WTC11 (cell line): Measurements from ENCODE around the gene MORN1. TPM values are rescaled to one million over a fixed set of nuclear protein-coding genes. Genes with fewer than 3 reads are reported as not detected.

Source experiments
- CREM ChIP-seq: sonication (generic); formaldehyde crosslinking; IDR thresholded peaks from 2 replicates; pipeline ENCODE4 v1.8.1; 2022; ENCODE audit warnings: mild to moderate bottlenecking, missing genetic modification reagents, moderate library complexity
- E2F1 ChIP-seq: sonication (generic); formaldehyde crosslinking; IDR thresholded peaks from 2 replicates; pipeline ENCODE4 v1.8.0; 2022; ENCODE audit warnings: mild to moderate bottlenecking, missing genetic modification reagents
- ELF4 ChIP-seq: sonication (generic); formaldehyde crosslinking; IDR thresholded peaks from 2 replicates; pipeline ENCODE4 v1.8.1; 2022; ENCODE audit warnings: low read depth, mild to moderate bottlenecking, moderate library complexity, missing genetic modification reagents
- GRHL2 ChIP-seq: fragments of 250-450 bp; sonication (Bioruptor Pico); IDR thresholded peaks from 2 replicates; pipeline ENCODE4 v1.8.0; 2022; ENCODE audit warnings: mild to moderate bottlenecking, moderate library complexity; ENCODE audit not compliant: insufficient replicate concordance, severe bottlenecking
- MLX ChIP-seq: sonication (generic); formaldehyde crosslinking; IDR thresholded peaks from 2 replicates; pipeline ENCODE4 v1.8.1; 2023; ENCODE audit warnings: mild to moderate bottlenecking, missing genetic modification reagents, moderate library complexity
- NFATC4 ChIP-seq: fragments of 250-450 bp; sonication (Bioruptor Pico); IDR thresholded peaks from 2 replicates; pipeline ENCODE4 v1.9.0; 2021; ENCODE audit warnings: mild to moderate bottlenecking
- NR3C1 ChIP-seq: sonication (generic); formaldehyde crosslinking; conservative IDR thresholded peaks from 2 replicates; pipeline ENCODE4 v1.8.1; 2023; ENCODE audit warnings: low read depth, mild to moderate bottlenecking, missing genetic modification reagents
- PREB ChIP-seq: sonication (generic); formaldehyde crosslinking; IDR thresholded peaks from 2 replicates; pipeline ENCODE4 v1.8.1; 2022; ENCODE audit warnings: mild to moderate bottlenecking, missing genetic modification reagents, moderate library complexity, borderline replicate concordance
- PRRX2 ChIP-seq: fragments of 250-450 bp; sonication (Bioruptor Pico); IDR thresholded peaks from 2 replicates; pipeline ENCODE4 v1.8.0; 2021; ENCODE audit warnings: mild to moderate bottlenecking
- RORB ChIP-seq: fragments of 250-450 bp; sonication (Bioruptor Pico); IDR thresholded peaks from 2 replicates; pipeline ENCODE4 v1.9.0; 2021; ENCODE audit warnings: mild to moderate bottlenecking
- SMAD4 ChIP-seq: sonication (generic); formaldehyde crosslinking; IDR thresholded peaks from 2 replicates; pipeline ENCODE4 v1.8.0; 2022; ENCODE audit warnings: mild to moderate bottlenecking, missing genetic modification reagents
- SP1 ChIP-seq: sonication (generic); formaldehyde crosslinking; conservative IDR thresholded peaks from 2 replicates; pipeline ENCODE4 v1.8.1; 2022; ENCODE audit warnings: missing genetic modification reagents
- TEAD4 ChIP-seq: sonication (generic); formaldehyde crosslinking; IDR thresholded peaks from 2 replicates; pipeline ENCODE4 v1.8.0; 2022; ENCODE audit warnings: mild to moderate bottlenecking, missing genetic modification reagents
- ZNF121 ChIP-seq: sonication (generic); formaldehyde crosslinking; IDR thresholded peaks from 2 replicates; pipeline ENCODE4 v1.8.0; 2023; ENCODE audit warnings: missing genetic modification reagents
- ZNF232 ChIP-seq: sonication (generic); formaldehyde crosslinking; IDR thresholded peaks from 2 replicates; pipeline ENCODE4 v1.8.0; 2022; ENCODE audit warnings: mild to moderate bottlenecking, missing genetic modification reagents
- ZNF281 ChIP-seq: sonication (generic); formaldehyde crosslinking; IDR thresholded peaks from 2 replicates; pipeline ENCODE4 v1.8.0; 2023; ENCODE audit warnings: mild to moderate bottlenecking, missing genetic modification reagents
- ZNF396 ChIP-seq: fragments of 250-450 bp; sonication (Bioruptor Pico); IDR thresholded peaks from 2 replicates; pipeline ENCODE4 v1.8.0; 2021; ENCODE audit warnings: mild to moderate bottlenecking, moderate library complexity, borderline replicate concordance
- ZNF532 ChIP-seq: fragments of 250-450 bp; sonication (Bioruptor Pico); IDR thresholded peaks from 2 replicates; pipeline ENCODE4 v1.9.0; 2021; ENCODE audit warnings: mild to moderate bottlenecking, borderline replicate concordance
- total RNA-seq: library from RNA; stranded (reverse); gene quantifications from 3 replicates; pipeline ENCODE4 v1.2.3, GENCODE V29; 2021
- TF ChIP-seq, protein P1 (sequence below): sonication (generic); formaldehyde crosslinking; IDR thresholded peaks from 2 replicates; pipeline ENCODE4 v1.8.1; 2023; ENCODE audit warnings: mild to moderate bottlenecking, missing genetic modification reagents, borderline replicate concordance
- TF ChIP-seq, protein P2 (sequence below): fragments of 250-450 bp; sonication (Bioruptor Pico); IDR thresholded peaks from 2 replicates; pipeline ENCODE4 v1.8.0; 2021; ENCODE audit warnings: mild to moderate bottlenecking
- TF ChIP-seq, protein P3 (sequence below): fragments of 250-450 bp; sonication (Bioruptor Pico); conservative IDR thresholded peaks from 2 replicates; pipeline ENCODE4 v1.9.0; 2021; ENCODE audit warnings: mild to moderate bottlenecking

MORN1 gene
- total RNA-seq, 1 experiment from 2014 or later, result 14.5 TPM

DNA sequence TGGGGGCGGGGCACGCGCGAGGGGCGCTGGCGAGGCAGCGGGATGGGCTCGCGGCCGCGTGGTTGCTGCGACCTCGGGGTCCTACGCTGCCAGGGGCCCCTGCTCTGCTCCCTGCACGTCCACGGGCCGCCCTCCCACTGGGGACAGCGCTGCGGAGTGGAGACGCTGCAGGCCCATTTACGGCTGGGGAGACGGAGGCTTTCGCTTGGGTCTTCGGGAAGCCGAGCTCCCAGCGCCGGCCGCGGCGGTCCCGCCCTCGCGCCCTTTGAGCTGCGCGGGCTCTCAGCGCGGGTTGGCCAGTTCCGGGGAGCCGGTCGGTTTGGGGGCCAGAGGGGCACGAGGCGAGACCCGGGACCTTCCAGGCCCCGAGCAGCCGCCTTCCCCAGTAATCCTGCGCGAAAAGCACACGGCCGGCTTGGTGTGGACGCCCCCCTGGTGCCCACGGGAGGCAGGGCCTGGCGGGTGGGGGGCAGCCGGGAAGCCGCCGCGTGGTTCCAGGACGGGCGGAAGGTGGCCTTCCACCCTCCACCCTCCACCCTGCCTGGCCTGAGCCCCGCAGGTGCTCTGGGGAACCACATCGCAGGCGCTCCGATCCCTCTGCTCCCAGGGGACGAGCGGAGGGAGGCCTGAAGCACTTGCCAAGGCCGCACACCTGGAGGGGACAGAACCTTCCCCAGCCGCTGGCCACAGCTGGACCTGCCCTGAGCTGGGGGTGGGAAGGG is 21.6 kb upstream of the MORN1 start (continued):
- no peak for TF ChIP-seq ZNF532
- TF ChIP-seq MLX (CRISPR knock-in tag), result no peak
- no peak for TF ChIP-seq GRHL2 (CRISPR knock-in tag)
- TF ChIP-seq, protein P1, sequence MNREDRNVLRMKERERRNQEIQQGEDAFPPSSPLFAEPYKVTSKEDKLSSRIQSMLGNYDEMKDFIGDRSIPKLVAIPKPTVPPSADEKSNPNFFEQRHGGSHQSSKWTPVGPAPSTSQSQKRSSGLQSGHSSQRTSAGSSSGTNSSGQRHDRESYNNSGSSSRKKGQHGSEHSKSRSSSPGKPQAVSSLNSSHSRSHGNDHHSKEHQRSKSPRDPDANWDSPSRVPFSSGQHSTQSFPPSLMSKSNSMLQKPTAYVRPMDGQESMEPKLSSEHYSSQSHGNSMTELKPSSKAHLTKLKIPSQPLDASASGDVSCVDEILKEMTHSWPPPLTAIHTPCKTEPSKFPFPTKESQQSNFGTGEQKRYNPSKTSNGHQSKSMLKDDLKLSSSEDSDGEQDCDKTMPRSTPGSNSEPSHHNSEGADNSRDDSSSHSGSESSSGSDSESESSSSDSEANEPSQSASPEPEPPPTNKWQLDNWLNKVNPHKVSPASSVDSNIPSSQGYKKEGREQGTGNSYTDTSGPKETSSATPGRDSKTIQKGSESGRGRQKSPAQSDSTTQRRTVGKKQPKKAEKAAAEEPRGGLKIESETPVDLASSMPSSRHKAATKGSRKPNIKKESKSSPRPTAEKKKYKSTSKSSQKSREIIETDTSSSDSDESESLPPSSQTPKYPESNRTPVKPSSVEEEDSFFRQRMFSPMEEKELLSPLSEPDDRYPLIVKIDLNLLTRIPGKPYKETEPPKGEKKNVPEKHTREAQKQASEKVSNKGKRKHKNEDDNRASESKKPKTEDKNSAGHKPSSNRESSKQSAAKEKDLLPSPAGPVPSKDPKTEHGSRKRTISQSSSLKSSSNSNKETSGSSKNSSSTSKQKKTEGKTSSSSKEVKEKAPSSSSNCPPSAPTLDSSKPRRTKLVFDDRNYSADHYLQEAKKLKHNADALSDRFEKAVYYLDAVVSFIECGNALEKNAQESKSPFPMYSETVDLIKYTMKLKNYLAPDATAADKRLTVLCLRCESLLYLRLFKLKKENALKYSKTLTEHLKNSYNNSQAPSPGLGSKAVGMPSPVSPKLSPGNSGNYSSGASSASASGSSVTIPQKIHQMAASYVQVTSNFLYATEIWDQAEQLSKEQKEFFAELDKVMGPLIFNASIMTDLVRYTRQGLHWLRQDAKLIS (CRISPR knock-in tag), result no peak
- TF ChIP-seq, protein P2, sequence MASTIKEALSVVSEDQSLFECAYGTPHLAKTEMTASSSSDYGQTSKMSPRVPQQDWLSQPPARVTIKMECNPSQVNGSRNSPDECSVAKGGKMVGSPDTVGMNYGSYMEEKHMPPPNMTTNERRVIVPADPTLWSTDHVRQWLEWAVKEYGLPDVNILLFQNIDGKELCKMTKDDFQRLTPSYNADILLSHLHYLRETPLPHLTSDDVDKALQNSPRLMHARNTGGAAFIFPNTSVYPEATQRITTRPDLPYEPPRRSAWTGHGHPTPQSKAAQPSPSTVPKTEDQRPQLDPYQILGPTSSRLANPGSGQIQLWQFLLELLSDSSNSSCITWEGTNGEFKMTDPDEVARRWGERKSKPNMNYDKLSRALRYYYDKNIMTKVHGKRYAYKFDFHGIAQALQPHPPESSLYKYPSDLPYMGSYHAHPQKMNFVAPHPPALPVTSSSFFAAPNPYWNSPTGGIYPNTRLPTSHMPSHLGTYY (CRISPR knock-in tag), result no peak
- TF ChIP-seq NFATC4 (CRISPR knock-in tag), result no peak
- TF ChIP-seq ZNF121, result no peak
- peak; percentile 73; the same call in 1 of the 2 replicates for TF ChIP-seq ZNF281 (CRISPR knock-in tag)
- TF ChIP-seq, protein P3, sequence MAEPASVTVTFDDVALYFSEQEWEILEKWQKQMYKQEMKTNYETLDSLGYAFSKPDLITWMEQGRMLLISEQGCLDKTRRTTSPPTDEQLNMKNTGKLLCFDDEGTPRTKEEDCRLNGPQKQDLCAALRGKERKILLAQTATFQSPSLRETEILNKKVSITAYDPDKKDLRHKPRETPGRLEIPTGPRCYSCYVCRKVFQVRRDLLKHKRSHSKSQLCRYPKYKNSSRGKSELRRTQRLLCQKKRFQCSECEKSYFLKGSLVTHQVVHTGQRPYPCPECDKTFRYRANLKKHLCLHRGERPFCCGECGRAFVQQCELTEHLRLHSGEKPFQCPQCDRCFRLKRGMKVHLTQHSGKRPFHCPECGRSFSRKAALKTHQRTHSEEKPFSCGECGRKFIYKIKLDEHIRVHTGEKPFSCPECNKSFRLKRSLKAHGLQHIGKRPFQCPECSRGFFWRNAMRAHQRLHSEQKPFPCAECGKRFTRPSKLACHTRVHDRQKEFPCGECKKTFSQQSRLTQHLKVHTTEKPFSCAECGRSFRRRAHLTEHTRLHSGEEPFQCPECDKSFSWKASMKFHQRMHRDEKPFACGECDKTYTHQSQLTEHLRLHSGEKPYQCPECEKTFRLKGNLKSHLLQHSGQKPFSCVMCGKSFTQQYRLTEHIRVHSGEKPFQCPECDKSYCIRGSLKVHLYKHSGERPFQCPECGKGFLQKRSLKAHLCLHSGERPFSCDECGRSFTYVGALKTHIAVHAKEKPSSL, result no peak
- TF ChIP-seq ZNF396, result no peak
- TF ChIP-seq PRRX2 (CRISPR knock-in tag), result no peak
- no peak for TF ChIP-seq NR3C1 (CRISPR knock-in tag)
- no peak; the same call in none of the 2 replicates for TF ChIP-seq SP1 (CRISPR knock-in tag)
- peak; percentile 75; the same call in 1 of the 2 replicates for TF ChIP-seq E2F1
- TF ChIP-seq CREM (CRISPR knock-in tag), result no peak; the same call in 1 of the 2 replicates
- no peak for TF ChIP-seq TEAD4
- no peak for TF ChIP-seq ELF4 (CRISPR knock-in tag)
- TF ChIP-seq RORB (CRISPR knock-in tag), result no peak
- TF ChIP-seq ZNF232 (CRISPR knock-in tag), result no peak
- no peak for TF ChIP-seq PREB (CRISPR knock-in tag)
- peak; percentile 48; the same call in 1 of the 2 replicates for TF ChIP-seq SMAD4 (CRISPR knock-in tag)
